Measurements from ENCODE around the gene RPL13.

RPL13 gene

DNA sequence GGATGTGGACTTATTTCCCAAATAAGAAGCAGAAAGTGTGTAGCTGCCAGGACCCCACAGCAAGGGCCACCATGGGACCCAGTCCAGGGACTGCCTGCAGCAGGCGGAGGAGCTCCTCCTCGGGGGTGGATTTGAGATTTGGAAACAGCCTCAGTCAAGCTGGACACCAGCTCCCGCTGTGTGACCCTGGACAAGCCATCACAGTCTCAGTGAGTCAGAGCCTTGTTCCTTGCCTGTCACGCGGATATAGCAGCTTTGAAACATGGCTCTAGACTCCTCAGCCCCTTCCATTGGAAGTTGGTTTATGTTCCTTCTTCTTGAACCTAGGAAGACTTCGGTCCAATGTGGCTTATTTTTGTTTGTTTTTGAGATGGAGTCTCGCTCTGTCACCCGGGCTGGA, 40.5 kb downstream of the RPL13 start:
- DNase-seq, result no peak

DNA sequence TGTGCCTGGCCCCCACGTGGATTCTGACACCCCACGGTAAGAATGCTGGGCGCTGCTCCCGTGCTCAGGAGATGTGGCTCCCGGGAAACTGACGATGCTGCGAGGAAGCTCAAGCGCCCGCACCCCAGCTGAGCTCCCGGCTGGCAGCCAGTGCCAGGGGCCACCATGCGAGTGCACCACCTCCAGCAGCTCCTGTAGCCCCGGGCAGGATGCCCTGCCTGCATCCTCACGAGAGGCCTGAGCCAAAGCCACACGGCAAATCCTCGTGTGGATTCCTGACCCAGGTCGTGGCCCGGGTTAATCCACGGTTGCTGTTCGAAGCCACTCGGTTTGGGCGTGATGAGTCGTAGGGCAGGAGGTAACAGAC, 41.4 kb downstream of the RPL13 start:
- DNase-seq, result no peak

DNA sequence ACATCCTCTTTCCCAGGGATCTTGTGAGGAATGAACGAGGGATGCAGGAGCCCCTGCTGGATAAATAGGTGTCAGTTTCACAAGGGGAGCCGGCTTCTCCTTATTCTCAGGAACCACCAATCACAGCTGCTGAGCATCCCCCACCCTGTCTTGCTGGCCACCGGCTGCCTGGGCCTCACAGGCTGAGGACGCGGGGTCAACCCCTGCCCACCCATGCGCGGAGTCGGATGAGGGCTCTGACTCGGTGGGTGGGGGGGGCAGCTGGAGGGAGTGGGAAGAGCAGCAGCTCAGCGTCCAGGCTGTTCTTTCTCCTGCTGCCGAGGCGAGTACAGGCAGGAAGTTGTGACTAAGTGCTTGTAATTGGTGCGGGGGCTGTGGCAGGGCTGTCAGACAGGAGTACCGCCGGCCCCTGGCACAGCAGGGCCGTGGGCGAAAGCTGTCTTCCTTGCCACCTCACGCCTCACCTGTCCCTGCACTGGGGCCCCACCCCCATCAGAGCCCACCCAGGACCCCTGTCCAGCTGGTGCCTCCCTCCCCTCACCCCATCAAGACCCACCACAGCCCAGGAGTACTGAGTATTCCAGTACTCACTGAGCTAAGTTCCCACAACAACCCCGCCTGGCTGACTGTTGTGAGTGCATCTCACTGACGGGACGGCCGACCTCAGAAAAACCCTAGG, 41.9 kb downstream of the RPL13 start:
- DNase-seq, result peak; percentile 82

DNA sequence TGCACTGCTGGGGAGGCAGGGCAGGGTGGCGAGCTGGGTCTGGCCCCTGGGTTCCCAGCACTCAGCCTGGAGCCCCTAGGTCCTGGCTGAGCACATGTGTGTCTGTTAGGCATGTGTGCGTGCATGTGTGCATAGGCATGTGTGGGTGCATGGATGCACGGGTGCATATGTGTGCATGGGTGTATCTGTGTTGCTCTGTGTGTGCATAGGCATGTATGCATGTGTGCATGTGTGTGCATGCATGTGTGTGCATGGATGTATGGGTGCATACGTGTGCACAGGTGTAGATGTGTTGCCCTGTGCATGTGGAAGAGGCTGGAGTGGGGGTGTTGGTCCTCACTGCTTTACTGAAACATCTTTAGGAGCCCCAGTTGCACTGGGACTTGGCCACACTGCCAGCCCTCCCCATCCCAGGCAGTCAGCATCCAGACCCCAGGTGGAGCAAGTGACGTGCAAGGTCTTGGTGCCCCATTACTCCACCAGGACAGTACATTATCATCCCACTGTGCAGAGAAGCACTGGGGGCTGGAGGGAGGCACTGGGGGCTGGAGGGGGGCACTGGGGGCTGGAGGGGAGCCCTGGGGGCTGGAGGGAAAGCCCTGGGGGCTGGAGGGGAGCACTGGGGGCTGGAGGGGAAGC, 42.6 kb downstream of the RPL13 start:
- DNase-seq, result no peak

DNA sequence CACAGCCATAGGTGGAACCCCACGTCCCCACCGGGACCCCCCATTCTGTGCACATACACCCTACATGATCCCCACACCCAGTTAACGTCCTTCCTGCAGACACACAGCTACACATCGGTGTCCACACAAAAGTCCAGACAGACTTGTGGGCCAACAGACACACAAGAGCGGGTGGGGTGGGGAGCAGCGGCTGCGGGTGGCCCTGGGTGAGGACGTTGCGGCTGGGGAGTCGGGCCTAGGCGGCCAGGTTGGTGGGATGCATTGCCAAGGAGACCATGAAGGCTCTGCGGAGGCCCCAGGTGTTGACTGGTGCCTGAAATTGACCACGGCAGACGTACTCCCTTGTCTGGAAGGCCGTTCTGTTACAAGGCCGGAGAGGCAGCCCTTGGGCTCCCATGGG, 44.3 kb downstream of the RPL13 start:
- no peak for DNase-seq

DNA sequence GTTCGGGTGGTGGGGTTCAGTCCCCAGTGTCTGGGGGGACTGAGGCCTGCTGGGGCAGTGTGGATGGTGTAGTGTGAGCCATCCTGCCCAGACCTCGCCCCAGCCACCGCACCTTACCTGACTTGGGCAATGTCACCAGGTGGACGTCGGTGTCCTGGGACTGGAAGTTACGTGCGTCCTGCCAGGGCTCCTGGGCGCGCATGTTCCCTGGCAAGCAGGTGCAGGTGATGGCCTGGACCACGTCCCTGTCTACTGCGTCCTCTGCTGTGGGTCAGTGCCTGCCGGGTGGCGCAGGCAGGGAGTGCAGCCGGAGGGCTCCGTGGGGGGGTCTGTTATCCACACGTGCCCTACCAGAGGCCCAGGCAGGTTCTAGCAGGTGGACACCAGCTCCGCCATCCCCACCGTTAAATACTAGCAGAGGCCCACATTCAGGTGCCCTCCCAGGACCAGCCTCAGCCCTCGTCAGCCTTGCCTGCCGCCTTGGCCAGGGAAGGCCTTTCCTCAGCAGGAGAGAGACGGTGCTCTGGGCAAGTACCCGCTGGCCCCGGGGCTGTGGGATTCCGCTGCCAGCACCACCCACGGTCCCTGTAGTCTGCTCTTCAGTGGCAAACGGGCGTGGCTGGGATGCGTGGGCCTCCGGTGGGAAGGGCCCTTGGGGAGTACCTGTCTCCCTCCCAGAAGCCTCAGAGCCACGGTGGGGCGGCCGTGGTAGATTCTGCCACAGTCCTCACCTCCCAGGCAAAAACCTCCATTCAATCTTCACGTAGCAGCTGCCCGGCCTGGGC, 44.9 kb downstream of the RPL13 start:
- no peak for DNase-seq

DNA sequence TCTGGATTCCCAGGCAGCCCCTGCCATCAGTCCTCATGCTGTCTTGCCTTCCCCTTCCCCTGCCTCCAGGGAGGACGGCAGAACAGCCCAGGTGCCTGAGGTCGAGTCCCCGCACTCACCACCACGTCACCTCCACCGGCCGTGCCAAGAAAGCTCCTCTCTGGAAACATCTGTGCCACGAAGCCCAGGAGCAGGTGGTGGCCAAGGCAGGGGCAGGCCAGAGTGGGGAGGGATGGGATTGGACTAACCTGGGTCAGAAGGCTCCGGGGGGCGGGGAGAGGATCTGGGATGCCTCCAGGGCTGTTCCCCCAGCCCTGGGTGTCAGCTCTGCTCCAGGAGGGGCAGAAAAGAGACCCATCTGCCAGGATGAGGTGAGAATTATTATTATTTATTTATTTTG, 45.5 kb downstream of the RPL13 start:
- no peak for DNase-seq

DNA sequence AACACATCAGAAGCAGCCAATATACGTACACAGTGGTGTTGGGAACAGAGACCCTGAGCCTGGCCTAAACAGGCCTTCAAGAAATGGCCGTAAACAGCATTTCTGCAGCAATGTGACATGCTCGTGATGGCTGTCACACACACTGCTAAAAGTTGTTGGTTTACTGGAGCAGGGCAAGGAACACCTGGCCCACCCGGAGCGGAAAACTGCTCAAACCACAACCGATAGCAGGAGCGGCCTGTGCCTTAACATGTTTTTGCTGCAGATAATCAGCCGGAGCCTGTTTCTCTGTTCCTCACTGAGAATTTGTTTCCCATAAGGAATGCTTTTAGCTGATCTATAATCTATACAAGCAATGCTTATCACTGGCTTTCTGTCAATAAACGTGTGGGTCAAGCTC, 47.0 kb downstream of the RPL13 start:
- DNase-seq, result no peak

DNA sequence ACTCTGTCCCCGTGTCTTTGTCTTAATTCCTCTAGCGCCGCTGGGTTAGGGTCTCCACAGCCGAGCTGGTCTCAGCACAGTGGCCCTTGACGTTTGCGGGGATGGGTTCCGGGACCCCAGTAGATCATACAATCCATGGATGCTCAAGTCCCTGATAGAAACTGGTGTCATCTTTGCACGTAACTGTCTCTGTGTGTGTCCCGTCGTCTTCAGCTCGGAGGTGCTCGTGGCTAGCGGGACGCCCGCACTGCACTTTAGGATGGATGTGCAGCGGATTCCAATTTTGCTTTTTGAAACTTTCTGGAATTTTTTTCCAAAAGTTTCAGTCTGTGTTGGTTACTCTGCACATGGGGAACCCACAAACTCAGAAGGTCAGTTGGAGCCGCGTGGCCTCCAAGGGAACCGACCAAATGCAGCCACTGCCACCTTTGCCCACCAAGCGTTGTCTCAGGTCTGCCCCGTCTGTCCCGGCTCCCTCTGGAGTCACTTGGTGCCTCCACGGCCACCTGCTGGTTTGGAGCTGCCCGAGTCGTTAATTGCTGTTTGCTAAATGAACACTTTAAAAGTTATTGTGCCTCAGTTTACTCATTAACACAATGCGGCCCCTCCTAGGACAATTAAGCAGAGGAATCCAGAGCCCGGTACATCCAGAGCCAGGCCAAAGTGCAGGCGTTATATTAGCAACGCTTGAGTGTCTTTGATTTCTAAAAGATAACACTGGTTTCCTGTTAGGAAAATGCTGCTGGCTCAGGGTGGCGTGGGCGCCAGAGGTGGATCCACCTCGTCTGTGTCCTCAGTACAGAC, 47.7 kb downstream of the RPL13 start:
- DNase-seq, result no peak

DNA sequence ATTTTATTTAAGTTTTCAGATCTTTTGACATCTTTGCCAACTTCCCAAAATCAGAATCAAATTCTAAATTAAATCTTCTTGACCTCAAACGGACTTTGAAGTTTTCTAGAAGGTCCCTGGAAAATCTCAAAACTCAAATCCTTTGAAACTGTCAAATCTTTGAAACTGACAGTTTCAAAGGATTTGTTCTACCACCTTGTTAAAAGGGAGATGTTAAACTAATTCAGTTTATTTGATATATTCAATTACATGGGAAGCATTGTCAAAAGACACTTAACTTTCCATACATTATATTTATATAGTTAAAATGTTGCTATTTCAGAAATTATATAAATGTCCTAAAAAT, 49.6 kb downstream of the RPL13 start:
- DNase-seq, result no peak

DNA sequence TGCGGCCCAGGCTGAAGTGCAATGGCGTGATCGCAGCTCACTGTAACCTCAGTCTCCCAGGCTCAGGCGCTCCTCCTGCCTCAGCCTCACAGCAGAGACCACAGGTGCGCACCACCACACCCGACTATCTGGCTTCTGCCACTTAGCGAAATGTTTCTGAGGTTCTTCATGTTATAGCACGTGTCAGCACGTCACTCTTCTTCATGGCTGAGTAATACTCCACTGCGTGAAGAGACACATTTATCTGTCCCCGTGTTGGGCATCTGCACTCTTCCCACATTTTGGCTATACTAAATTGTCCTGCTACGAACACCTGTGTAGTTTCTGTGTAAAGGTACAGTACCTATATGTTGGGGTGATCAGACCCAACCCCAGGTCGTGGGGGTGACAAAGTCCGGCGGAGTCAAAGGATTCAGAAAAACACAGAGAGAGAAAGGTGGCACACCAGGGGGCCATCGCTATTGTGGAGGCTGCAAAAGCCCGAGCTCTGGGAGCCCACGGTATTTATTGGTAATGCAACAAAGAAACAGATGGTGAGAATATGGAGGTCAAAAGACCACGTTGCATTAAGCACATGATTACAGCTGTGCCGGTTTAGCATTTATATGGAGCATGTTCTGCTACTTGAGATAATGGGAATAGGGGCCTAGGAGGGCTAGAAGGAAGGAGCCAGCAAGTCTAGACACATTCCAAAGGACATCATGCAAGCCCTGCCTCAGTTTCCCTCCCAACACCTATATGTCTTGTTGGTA, 52.1 kb downstream of the RPL13 start:
- no peak for DNase-seq

DNA sequence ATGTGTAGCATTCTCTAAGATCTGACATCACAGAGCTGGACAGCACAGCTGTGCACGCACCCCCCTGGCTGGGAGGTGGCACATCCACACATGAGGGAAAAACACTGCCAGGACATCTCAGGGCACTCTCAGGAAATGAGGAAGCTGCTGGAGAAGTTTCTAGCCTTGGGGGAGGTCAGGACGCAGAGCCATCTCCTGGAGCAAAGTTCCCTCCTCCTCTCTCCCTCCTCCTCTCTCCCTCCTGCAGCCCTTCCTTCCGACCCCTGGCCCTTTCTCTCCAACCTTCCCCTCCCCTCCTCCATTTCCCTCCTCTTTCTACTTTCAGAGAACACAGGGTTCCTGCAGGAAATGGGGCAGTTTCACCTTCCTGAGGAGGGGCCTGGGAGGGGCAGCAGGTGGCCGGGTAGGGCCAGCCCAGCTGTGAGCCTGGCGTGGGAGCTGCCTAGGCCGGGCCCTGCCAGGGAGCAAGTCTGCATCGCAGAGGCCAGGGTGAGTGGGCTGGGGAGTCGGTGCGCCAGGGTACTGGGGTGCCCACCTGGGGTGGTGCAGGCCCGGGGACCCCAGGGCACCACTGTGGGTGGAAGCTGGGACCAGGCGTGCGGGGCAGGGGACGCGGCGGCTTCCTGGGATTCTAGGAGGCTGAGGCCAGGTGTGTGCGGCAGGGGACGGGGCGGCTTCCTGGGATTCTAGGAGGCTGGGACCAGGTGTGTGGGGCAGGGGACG, 52.9 kb downstream of the RPL13 start, which contains the start of gene DPEP1:
TSS of gene DPEP1 (plus strand) at position 412 of the 723 bp plus-strand sequence. CDS start 16,769 bp downstream, outside the sequence.
- DNase-seq, result no peak

DNA sequence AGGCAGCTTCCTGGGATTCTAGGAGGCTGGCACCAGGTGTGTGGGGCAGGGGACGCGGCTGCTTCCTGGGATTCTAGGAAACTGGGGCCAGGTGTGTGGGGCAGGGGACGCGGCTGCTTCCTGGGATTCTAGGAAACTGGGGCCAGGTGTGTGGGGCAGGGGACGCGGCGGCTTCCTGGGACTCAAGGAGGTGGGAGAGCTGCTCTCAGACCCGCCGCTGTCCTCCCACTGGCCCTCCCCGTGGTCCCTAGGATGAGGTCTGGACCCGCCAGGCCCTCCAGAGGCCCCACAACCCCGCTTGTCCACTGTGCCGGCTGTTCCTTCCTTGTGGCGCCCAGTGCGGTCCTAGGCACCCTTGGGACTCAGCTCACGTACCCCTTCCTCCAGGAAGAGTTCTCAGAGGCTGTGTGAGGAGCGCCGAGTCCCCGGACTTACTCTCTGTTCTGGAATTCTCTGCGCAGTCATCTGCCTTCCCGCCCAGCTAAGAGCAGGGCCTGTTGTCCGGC, 53.5 kb downstream of the RPL13 start:
- no peak for DNase-seq

All from fibroblast of skin of right quadriceps (primary cell).